Osteocyte (in vitro differentiated cells): ENCODE results near the gene ARAP2. TPM values are rescaled to one million over a fixed set of nuclear protein-coding genes. Genes with fewer than 3 reads are reported as not detected.

Experiments
- DNase-seq: peaks from one replicate; pipeline ENCODE4 v3.0.0; 2021; ENCODE audit warnings: mixed read lengths; ENCODE audit not compliant: unreplicated experiment; ENCODE audit errors: extremely low spot score
- H3K27ac Mint-ChIP-seq: one replicate; pipeline ENCODE4 v1.8.0; 2021; ENCODE audit warnings: mild to moderate bottlenecking, mixed read lengths; ENCODE audit not compliant: unreplicated experiment
- H3K27me3 Mint-ChIP-seq: one replicate; pipeline ENCODE4 v1.8.0; 2021; ENCODE audit warnings: mixed read lengths; ENCODE audit not compliant: unreplicated experiment
- H3K36me3 Mint-ChIP-seq: one replicate; pipeline ENCODE4 v1.8.0; 2021; ENCODE audit warnings: mixed read lengths; ENCODE audit not compliant: unreplicated experiment
- H3K4me1 Mint-ChIP-seq: one replicate; pipeline ENCODE4 v1.8.0; 2021; ENCODE audit warnings: mixed read lengths; ENCODE audit not compliant: unreplicated experiment
- H3K4me3 Mint-ChIP-seq: one replicate; pipeline ENCODE4 v1.8.0; 2021; ENCODE audit warnings: mild to moderate bottlenecking, moderate library complexity, mixed read lengths; ENCODE audit not compliant: unreplicated experiment
- H3K9me3 Mint-ChIP-seq: one replicate; pipeline ENCODE4 v1.8.0; 2021; ENCODE audit warnings: mixed read lengths; ENCODE audit not compliant: unreplicated experiment
- total RNA-seq: library from RNA; stranded (reverse); gene quantifications from 2 replicates; pipeline ENCODE4 v1.2.1, GENCODE V29; 2021
- TF ChIP-seq, protein P1 (sequence below): fragments of 200-600 bp; sonication (generic); IDR thresholded peaks from 2 replicates; pipeline ENCODE4 v1.5.0; 2021; ENCODE audit warnings: antibody characterized with exemption, mild to moderate bottlenecking, moderate library complexity

The ARAP2 gene
- total RNA-seq, 1 donor from 2014 or later, result 1.0 TPM

DNA sequence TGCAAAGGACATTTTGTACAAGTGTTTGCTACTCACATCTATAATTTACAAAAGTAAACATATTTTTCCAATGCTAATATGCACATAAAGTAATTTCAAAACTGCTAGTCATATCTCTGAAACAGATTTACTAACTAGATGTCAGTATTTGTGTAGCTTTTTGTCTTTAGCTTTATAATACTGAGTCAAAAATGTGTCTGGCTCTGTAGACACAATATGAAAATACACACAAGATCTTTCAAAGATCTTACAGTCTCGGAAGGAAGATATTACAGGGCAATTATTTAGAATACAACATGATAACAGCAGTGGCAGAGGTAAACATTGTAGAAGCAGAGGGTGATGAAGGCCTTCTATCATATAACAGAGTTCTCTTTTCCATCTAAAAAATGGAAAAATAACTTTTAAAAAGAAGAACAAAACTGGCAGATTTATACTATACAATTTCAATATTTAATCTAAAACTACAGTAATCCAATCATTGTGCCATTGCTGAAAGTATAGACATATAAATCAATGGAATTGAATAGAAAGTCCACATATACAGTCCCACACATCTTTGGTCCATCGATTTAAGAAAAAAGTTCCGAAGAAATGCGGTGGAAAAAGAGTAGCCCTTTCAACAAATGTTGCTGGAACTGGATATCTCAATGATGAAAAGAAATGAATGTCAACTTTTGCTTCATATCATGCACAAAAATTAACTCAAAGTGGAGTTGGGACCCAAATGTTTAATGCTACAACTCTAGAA lies 29.4 kb downstream of the ARAP2 start:
- Mint-ChIP-seq H3K4me1 (peaks cover 3% of the 10 kb centered on the region), H3K36me3 (no peaks in the 10 kb centered on the region), H3K27ac (no peak overlapping the region), H3K4me3 (no peak overlapping the region), H3K9me3 (no peaks in the 10 kb centered on the region), H3K27me3 (no peaks in the 10 kb centered on the region)
- TF ChIP-seq, protein P1, sequence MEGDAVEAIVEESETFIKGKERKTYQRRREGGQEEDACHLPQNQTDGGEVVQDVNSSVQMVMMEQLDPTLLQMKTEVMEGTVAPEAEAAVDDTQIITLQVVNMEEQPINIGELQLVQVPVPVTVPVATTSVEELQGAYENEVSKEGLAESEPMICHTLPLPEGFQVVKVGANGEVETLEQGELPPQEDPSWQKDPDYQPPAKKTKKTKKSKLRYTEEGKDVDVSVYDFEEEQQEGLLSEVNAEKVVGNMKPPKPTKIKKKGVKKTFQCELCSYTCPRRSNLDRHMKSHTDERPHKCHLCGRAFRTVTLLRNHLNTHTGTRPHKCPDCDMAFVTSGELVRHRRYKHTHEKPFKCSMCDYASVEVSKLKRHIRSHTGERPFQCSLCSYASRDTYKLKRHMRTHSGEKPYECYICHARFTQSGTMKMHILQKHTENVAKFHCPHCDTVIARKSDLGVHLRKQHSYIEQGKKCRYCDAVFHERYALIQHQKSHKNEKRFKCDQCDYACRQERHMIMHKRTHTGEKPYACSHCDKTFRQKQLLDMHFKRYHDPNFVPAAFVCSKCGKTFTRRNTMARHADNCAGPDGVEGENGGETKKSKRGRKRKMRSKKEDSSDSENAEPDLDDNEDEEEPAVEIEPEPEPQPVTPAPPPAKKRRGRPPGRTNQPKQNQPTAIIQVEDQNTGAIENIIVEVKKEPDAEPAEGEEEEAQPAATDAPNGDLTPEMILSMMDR, result no peak
- no peak for DNase-seq

DNA sequence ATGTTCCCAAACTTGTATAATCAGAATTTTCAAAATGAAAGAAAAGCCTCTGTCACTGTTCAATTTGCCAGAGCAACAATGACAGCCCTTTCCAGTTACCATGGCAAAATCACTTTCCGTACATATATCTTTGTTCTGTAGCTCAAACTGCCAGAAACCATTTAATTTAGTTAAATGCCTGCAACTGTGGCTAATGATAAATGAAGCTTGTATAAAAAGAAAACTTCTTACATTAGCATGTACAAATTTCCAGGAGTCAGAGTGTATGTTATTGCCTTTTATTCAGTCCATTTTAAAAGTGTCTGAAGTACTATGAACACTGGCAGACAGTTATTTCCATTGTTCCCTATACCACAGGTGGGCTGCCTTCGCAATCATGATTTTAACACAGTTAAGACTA lies 30.3 kb downstream of the ARAP2 start:
- H3K27ac Mint-ChIP-seq, result no peak overlapping the region
- no peak overlapping the region for H3K4me3 Mint-ChIP-seq
- H3K36me3 Mint-ChIP-seq, result no peaks in the 10 kb centered on the region
- peaks cover 6% of the 10 kb centered on the region for H3K4me1 Mint-ChIP-seq
- no peaks in the 10 kb centered on the region for H3K9me3 Mint-ChIP-seq
- no peak for DNase-seq
- TF ChIP-seq, protein P1, result no peak
- no peaks in the 10 kb centered on the region for H3K27me3 Mint-ChIP-seq

DNA sequence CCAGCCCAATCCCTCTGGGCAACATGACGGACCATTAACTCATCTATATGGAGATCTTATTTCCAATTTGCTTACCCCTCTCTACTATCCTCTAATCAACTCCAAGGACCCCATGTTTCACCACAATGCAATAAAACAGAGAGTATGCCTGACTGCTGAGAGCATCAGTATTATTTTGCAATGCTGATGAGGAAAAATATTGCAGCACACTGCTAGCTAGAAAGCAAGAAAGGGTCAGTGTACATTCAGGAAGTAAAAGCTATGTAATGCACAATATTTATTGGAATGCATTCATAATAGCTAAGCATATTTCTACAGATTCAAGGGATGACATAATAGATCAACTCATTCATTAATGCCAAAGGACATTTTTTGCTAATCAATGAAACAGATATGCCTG lies 33.2 kb downstream of the ARAP2 start:
- Mint-ChIP-seq H3K4me3 (no peak overlapping the region), H3K4me1 (peaks cover 6% of the 10 kb centered on the region), H3K27me3 (no peaks in the 10 kb centered on the region), H3K9me3 (no peaks in the 10 kb centered on the region), H3K27ac (no peak overlapping the region), H3K36me3 (no peaks in the 10 kb centered on the region)
- TF ChIP-seq, protein P1, result no peak
- no peak for DNase-seq

DNA sequence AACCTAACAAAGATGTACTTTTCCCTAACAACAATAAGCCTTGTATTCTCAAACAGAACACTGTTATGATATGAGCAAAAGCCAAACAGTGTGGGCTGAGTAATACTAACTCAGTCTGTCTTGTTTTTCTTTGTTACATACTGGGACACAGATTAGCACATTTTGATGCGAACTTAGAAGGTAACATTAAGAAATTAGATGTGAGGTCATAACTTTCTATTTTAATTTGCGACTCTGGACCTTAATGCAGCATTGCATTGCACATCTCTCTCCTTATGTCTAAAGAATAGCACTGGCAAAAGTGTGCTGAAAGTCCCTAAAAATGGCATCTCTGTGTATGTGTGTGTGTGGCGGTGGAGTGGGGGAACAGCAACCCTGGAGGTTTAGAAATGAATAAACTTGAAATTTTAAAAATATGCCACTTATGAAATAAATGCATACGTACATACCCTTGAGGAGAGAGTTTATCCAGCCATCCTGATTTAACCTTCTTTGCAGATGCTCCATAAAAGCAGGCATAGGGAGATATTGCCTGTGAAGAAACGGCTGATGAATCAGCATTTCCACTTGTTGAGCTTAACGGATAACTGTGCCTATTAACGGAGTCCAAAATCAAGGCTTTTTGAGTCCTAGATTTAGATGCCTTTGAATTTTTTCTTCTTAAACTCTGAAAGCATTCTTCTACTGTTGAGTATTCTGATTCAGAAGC lies 34.2 kb downstream of the ARAP2 start:
- Mint-ChIP-seq H3K27me3 (no peaks in the 10 kb centered on the region), H3K9me3 (no peaks in the 10 kb centered on the region), H3K4me3 (no peak overlapping the region), H3K36me3 (no peaks in the 10 kb centered on the region), H3K4me1 (peaks cover 6% of the 10 kb centered on the region), H3K27ac (no peak overlapping the region)
- DNase-seq, result no peak
- TF ChIP-seq, protein P1, result no peak

DNA sequence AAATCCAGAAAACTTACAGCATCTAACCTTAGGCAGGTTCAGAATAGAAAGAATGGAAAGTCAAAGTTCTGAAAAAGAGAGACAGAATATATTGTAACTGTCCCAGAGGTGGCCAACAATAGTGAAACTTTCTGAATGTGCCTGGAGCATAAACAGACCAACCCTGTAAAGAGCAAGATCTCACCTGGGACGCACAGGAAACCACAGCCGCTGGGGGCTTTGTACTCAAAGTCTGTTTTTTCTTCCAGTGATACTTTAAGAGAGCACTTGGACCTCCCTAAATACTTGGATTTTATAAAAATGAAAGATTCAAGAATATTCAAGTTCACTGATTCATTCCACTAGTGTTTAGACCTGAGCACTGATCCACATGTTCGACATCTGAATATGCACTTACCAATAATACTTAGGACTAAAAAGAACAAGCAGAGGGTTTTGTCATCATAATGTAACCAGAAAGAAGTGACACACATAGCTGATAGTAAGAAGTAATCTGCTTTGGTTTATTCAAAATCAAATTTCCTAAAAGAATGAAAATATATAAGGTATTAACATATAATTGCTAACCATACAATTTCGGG lies 35.3 kb downstream of the ARAP2 start:
- Mint-ChIP-seq H3K4me3 (no peak overlapping the region), H3K36me3 (no peaks in the 10 kb centered on the region), H3K4me1 (peaks cover 6% of the 10 kb centered on the region), H3K27me3 (no peaks in the 10 kb centered on the region), H3K9me3 (no peaks in the 10 kb centered on the region), H3K27ac (no peak overlapping the region)
- no peak for DNase-seq
- TF ChIP-seq, protein P1, result no peak
